GM21737 (cell line): ENCODE data around the gene ZG16.
A peak's percentile ranks its signal among the peaks of the same experiment; 100 is the strongest.

Experiments
- ATAC-seq: cut with Tn5 transposase; IDR thresholded peaks from one replicate; pipeline ENCODE4 v1.9.1; 2021; ENCODE audit warnings: mild to moderate bottlenecking, moderate library complexity; ENCODE audit not compliant: unreplicated experiment

Gene ZG16

GRCh38 chr16:29807426-29808218, 29.6 kb downstream of the ZG16 start:
- no peak for ATAC-seq

- no peak for ATAC-seq
Measured at GRCh38 chr16:29808219-29808900, 30.3 kb downstream of the ZG16 start.

- ATAC-seq = no peak
Measured at GRCh38 chr16:29809031-29809747, 31.1 kb downstream of the ZG16 start.

GRCh38 chr16:29809850-29810698, 32.0 kb downstream of the ZG16 start:
- no peak for ATAC-seq

GRCh38 chr16:29810699-29811169, 32.7 kb downstream of the ZG16 start:
- ATAC-seq = no peak

- peak; percentile 29 for ATAC-seq
Measured at GRCh38 chr16:29811170-29811895, 33.3 kb downstream of the ZG16 start.

GRCh38 chr16:29811896-29812665, 34.0 kb downstream of the ZG16 start, which contains the start of gene PRRT2:
PRRT2 (plus strand) TSS chr16:29812193; CDS start chr16:29813055, 862 bp downstream.
- no peak for ATAC-seq

GRCh38 chr16:29812754-29813643, 34.9 kb downstream of the ZG16 start:
- no peak for ATAC-seq

GRCh38 chr16:29813644-29814562, 35.8 kb downstream of the ZG16 start:
- no peak for ATAC-seq

GRCh38 chr16:29814592-29814991, 36.5 kb downstream of the ZG16 start:
- ATAC-seq = no peak

- no peak for ATAC-seq
Measured at GRCh38 chr16:29815032-29815721, 37.1 kb downstream of the ZG16 start.

GRCh38 chr16:29815793-29816693, 38.0 kb downstream of the ZG16 start, which contains the start of gene PAGR1:
PAGR1 (plus strand) TSS chr16:29816152; CDS start chr16:29816526, 374 bp downstream.
- ATAC-seq = peak; percentile 46

GRCh38 chr16:29816694-29817441, 38.8 kb downstream of the ZG16 start:
- ATAC-seq = peak; percentile 11

- no peak for ATAC-seq
Measured at GRCh38 chr16:29818082-29818481, 40.0 kb downstream of the ZG16 start.

GRCh38 chr16:29819506-29819905, 41.5 kb downstream of the ZG16 start:
- no peak for ATAC-seq
